Activated CD4-positive, alpha-beta T cell treated with anti-CD3 and anti-CD28 coated beads, Interleukin-2, amount 10 ng/mL, durations not matched to agents 24 days and 14 days (primary cell): Measurements from ENCODE around the gene BRD3. TPM values are rescaled to one million over a fixed set of nuclear protein-coding genes. Genes with fewer than 3 reads are reported as not detected.
A peak's percentile ranks its signal among the peaks of the same experiment; 100 is the strongest.
"Not testable (repeated sequence)": the region's sequence is repeated elsewhere in the genome, so short reads cannot be mapped to it uniquely, and the experiment has no call there.

ENCODE experiments used
- DNase-seq: peaks from one replicate; pipeline ENCODE4 v3.0.0; 2022
- H3K27ac Mint-ChIP-seq: one replicate; pipeline ENCODE4 v1.8.0; 2022; ENCODE audit warnings: mild to moderate bottlenecking, mixed read lengths
- H3K27me3 Mint-ChIP-seq: one replicate; pipeline ENCODE4 v1.8.0; 2022; ENCODE audit warnings: mixed read lengths
- H3K36me3 Mint-ChIP-seq: one replicate; pipeline ENCODE4 v1.8.0; 2022; ENCODE audit warnings: low read depth, mild to moderate bottlenecking, mixed read lengths
- H3K4me1 Mint-ChIP-seq: one replicate; pipeline ENCODE4 v1.8.0; 2021; ENCODE audit warnings: mixed read lengths
- H3K4me3 Mint-ChIP-seq: one replicate; pipeline ENCODE4 v1.8.0; 2022; ENCODE audit warnings: mild to moderate bottlenecking, moderate library complexity, mixed read lengths
- H3K9me3 Mint-ChIP-seq: one replicate; pipeline ENCODE4 v1.8.0; 2021; ENCODE audit warnings: mixed read lengths
- intact Hi-C: fragments of 100-400 bp; cut with micrococcal nuclease; formaldehyde crosslinking; loops from one replicate; pipeline ENCODE4 v1.15.1; 2023
- total RNA-seq: library from RNA; stranded (reverse); gene quantifications from 2 replicates; pipeline ENCODE4 v1.2.3, GENCODE V29; 2022

Gene BRD3
- total RNA-seq, 1 donor from 2014 or later = 32.3 TPM

DNA sequence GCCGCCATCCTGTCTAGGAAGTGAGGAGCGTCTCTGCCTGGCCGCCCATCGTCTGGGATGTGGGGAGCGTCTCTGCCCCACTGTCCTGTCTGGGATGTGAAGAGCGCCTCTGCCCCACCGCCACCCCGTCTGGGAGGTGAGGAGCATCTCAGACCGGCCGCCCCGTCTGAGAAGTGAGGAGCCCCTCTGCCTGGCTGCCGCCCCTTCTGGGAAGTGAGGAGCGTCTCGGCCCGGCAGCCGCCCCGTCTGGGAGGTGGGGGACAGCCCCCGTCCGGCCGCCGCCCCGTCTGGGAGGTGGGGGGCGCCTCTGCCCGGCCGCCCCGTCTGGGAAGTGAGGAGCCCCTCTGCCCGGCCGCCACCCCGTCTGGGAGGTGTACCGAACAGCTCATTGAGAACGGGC lies 7.9 kb upstream of the BRD3 start:
- H3K27ac Mint-ChIP-seq, DNase-seq, H3K4me1 Mint-ChIP-seq, intact Hi-C loops, H3K4me3 Mint-ChIP-seq, H3K36me3 Mint-ChIP-seq, H3K9me3 Mint-ChIP-seq: not testable (repeated sequence)
- H3K27me3 Mint-ChIP-seq = peaks cover 13% of the 10 kb centered on the region

DNA sequence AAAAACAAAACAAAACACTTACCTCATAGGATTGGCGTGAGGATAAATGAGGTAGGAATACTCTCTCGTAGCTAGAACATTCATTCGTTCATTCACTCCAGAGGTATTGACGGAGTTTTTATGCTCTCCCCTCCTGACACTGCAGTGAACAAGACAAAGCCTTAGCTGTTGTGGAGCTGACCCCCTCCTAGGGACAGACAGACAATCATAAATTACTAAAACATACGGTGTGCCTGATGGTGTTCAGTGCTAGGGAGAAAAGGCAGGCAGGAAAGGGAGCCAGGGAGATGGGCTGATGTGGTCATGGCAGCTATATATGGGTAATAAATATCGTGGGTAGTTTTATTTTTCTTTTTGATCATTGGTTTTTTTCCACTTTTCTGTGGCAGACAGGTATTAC lies 5.7 kb upstream of the BRD3 start:
- Mint-ChIP-seq H3K36me3 (no peaks in the 10 kb centered on the region), H3K27me3 (peaks cover 29% of the 10 kb centered on the region), H3K9me3 (no peaks in the 10 kb centered on the region), H3K4me3 (no peak overlapping the region), H3K4me1 (peaks cover 7% of the 10 kb centered on the region), H3K27ac (no peak overlapping the region)
- intact Hi-C loops = no loop called here
- DNase-seq = no peak

DNA sequence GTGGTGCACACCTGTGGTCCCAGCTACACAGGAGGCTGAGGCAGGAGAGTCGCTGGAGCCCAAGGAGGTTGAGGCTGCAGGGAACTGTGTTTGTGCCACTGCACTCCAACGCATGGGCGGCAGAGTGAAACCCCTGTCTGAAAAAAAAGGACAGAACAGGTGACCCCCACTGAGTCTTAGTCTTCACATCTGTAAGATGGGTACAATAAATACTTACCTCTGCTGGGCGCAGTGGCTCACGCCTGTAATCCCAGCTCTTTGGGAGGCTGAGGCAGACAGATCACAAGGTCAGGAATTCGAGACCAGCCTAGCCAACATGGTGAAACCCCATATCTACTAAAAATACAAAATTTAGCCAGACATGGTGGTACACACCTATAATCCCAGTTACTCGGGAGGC lies 4.9 kb upstream of the BRD3 start:
- H3K4me3 Mint-ChIP-seq, H3K36me3 Mint-ChIP-seq, H3K27ac Mint-ChIP-seq, H3K9me3 Mint-ChIP-seq, H3K4me1 Mint-ChIP-seq, DNase-seq, intact Hi-C loops: not testable (repeated sequence)
- H3K27me3 Mint-ChIP-seq = peaks cover 29% of the 10 kb centered on the region

DNA sequence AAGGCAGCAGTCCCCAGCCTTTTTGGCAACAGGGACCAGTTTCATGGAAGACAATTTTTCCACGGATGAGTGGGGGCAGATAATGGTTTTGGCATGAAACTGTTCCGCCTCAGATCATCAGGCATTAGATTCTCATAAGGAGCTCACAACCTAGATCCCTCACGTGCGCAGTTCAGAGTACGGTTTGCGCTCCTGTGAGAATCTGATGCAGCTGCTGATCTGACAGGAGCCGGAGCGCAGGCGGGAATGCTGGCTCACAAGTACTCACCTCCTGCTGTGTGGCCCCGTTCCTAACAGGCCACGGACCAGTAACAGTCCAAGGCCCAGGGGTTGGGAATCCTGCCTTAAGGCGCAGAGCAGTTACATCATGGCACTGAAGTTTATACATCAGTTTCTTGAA lies 3.3 kb upstream of the BRD3 start:
- H3K4me3 Mint-ChIP-seq = no peak overlapping the region
- no peaks in the 10 kb centered on the region for H3K36me3 Mint-ChIP-seq
- no peaks in the 10 kb centered on the region for H3K9me3 Mint-ChIP-seq
- peaks cover 12% of the 10 kb centered on the region for H3K4me1 Mint-ChIP-seq
- DNase-seq = no peak
- intact Hi-C loops = no loop called here
- no peak overlapping the region for H3K27ac Mint-ChIP-seq
- peaks cover 29% of the 10 kb centered on the region for H3K27me3 Mint-ChIP-seq

DNA sequence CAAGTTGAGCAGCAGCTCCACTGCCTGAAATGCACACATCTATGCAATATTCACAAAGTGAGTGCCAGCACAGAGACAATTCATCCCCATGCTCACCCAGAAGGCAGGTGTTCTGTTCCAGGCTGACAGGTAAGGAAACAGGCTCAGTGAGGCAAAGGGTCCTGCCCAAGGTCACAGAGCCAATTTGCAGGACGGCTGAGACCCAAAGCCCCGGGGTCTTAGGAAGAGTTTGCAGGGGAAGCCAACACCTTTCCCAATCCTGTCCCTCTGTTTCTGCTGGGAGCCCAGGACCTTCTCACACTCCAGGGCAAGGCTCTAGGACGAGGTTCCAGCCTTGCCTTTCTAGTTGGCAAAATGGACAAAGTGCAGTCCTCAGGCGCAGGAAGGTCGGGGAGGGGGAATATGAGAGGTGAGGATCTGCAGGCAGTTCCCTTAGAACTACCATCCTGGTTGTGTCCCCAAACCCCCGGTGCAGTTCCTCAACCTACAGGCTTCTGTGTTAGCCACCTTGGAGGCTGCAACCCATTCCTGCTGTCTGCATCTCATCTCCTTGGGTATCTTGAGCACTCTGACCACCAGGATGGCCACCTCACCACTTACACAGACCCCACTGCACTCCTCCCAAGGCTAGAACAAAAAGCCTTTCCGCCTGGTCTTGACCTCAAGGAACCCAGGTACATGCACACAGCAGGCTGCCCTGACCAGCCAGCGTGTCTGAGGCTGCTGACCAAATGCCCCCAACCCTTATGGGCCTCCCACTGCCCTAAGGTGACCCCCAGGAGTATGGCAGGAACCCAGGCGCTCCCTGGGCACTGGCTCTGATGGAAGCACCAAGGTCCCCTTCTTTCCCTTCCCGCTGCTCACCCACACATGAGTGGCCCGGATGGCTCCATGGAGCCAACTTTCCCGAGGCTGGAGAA lies 1.9 kb upstream of the BRD3 start:
- H3K27me3 Mint-ChIP-seq = peaks cover 29% of the 10 kb centered on the region
- no peaks in the 10 kb centered on the region for H3K9me3 Mint-ChIP-seq
- no peaks in the 10 kb centered on the region for H3K36me3 Mint-ChIP-seq
- no peak for DNase-seq
- intact Hi-C loops = loop anchor here (2.0 kb wide), 2 partner anchors 29 to 77 kb away; partner anchors contain the start of gene VAV2
- H3K27ac Mint-ChIP-seq = no peak overlapping the region
- H3K4me3 Mint-ChIP-seq = peak overlapping the region; percentile 85
- H3K4me1 Mint-ChIP-seq = peaks cover 22% of the 10 kb centered on the region

DNA sequence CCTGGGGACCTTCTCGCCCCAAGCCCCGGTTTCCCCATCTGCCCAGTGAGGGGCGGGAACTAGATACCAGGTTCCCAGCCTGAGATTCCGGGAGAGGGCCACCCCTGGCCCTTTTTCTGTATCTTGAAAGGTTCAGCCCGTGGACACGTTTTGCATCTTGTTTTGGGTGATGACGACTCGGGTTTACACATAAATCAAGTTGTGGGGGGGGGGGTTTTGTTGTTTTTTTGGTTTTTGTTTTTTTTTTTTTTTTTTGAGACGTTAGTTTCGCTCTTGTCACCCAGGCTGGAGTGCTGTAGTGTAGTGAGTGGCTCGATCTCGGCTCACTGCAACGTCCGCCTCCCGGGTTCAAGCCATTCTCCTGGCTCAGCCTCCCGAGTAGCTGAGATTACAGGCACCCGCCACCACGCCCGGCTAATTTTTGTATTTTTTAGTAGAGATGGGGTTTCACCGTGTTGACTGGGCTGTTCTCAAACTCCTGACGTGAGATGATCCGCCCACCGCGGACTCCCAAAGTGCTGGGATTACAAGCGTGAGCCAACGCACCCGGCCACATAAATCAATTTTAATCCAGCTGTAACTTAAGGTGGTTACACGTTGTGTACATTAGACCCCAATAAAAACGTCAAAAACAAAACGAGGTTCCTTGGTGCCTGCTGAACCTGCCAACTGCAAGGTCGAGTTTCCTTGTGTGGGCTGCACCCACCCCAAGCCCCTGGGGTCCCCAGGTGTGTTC lies 1.1 kb upstream of the BRD3 start:
- DNase-seq = no peak
- Mint-ChIP-seq H3K36me3 (no peaks in the 10 kb centered on the region), H3K9me3 (no peaks in the 10 kb centered on the region), H3K27ac (peak overlapping the region; percentile 87), H3K27me3 (peaks cover 27% of the 10 kb centered on the region), H3K4me1 (peaks cover 22% of the 10 kb centered on the region), H3K4me3 (peak overlapping the region; percentile 85)
- intact Hi-C loops = loop anchor here (1.0 to 2.0 kb wide), 4 partner anchors 30 to 76 kb away; partner anchors contain the start of genes BRD3OS and VAV2

DNA sequence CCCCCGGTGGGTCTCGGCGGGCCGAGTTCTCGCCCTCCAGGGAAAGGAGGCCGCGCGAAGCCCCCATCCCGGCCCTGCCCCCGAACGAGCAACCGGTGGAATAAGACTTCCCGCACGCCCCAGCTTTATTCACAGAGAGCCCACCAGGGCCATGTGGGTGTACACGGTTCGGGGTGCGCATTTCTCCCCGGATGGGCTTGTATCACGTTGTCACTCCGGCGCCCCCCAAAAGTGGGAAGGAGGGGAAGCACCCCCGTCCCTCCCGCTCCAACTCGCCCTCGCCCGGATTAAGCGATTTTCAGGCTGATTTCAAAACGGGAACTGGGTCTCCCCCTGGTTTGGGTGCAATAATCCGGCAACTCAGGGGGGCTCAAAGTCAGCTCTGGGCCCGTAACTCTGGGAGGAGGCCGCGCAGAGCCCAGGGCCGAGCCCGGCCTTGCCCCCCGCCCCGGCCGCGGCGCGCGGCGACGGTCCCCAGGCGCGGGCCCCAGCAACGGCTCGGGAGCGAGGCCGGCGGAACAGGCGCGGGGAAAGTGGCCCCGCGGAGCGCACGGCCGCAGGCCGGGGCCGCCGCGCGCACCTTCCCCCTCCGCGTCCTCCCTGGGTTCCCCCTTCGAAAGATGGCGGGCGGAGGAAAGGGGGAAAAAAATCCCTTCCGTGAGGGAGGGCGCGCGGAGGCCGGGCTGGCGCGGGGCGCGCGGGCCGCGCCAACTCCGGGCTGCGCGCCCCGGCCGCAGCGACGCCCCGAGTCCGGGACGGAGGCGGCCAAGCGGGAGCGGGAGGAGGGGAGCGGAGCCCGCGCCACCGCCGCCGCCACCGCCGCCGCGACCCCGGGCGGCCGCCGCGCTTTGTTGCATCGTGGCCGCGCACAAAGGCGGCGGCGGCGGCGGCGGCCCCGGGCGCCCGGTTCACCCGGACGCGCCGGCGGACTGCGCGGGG lies 644 bp downstream of the BRD3 start:
- Mint-ChIP-seq H3K9me3 (no peaks in the 10 kb centered on the region), H3K4me1 (peaks cover 24% of the 10 kb centered on the region), H3K27ac (peak overlapping the region; percentile 98), H3K36me3 (peaks cover 2% of the 10 kb centered on the region), H3K27me3 (peaks cover 22% of the 10 kb centered on the region), H3K4me3 (peak overlapping the region; percentile 95)
- peak; percentile 86 for DNase-seq
- intact Hi-C loops = no loop called here

DNA sequence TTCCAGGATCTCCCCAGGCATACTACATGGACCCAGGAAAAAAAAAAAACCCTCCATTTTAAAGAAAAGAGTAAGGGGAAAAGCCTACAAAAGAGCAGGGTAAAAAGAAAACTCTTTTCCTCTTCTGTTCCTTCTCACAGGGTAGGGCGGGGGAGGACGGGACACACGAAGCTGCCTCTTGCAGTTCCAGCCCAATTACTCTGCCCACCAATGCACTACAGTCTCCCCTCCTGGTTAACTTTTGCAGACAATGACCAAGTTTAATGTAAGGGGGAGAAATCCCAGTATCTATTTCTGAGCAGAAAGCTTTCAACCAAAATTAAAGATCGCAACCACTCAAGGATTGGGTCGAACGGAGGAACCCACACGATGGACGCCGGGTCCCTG lies 1.3 kb downstream of the BRD3 start:
- Mint-ChIP-seq H3K36me3 (peaks cover 2% of the 10 kb centered on the region), H3K27me3 (peaks cover 21% of the 10 kb centered on the region), H3K4me1 (peaks cover 24% of the 10 kb centered on the region), H3K4me3 (peak overlapping the region; percentile 95), H3K27ac (peak overlapping the region; percentile 98), H3K9me3 (no peaks in the 10 kb centered on the region)
- intact Hi-C loops = no loop called here
- DNase-seq = no peak

DNA sequence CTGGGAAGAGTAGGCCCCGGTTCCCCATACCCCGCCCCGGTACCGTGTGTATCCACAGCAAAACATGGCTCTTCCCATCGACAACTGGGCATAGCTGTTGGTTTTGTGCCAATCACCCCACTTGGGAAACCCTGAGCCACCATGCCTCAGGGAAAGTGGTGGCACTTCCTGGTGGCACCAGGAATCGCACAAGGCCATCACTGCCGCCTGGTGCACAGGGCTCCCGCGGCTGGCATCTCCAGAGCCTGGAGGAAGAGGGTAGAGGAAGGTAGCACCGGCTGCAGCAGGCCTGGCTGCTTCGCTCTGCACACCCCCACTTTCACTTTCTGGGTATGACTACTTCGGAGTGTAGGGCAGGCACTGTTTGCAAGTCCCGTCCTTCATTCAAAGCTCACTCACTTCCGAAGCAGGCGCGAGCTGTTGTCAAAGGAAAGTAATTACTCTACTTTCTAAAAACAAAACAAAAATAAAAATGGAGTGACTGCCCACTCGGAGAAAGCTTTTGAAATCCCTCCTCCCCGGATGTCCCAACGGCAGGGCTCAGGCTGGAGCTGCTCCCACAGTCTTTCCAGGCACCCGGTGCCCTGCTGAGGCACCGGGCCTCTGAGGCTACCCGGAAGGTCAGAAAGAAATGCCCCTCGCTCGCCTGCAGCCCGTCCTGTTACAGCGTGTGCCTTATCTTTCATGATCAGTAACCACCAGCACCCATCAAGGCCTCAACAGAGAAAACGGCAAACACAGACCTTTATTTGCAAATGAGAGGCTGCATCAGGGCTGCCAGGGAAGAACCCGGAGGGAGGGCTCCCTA lies 2.0 kb downstream of the BRD3 start:
- peaks cover 17% of the 10 kb centered on the region for H3K27me3 Mint-ChIP-seq
- peaks cover 26% of the 10 kb centered on the region for H3K4me1 Mint-ChIP-seq
- no peaks in the 10 kb centered on the region for H3K9me3 Mint-ChIP-seq
- H3K27ac Mint-ChIP-seq = peak overlapping the region; percentile 98
- peak overlapping the region; percentile 95 for H3K4me3 Mint-ChIP-seq
- intact Hi-C loops = no loop called here
- DNase-seq = peak; percentile 91
- H3K36me3 Mint-ChIP-seq = peaks cover 2% of the 10 kb centered on the region

DNA sequence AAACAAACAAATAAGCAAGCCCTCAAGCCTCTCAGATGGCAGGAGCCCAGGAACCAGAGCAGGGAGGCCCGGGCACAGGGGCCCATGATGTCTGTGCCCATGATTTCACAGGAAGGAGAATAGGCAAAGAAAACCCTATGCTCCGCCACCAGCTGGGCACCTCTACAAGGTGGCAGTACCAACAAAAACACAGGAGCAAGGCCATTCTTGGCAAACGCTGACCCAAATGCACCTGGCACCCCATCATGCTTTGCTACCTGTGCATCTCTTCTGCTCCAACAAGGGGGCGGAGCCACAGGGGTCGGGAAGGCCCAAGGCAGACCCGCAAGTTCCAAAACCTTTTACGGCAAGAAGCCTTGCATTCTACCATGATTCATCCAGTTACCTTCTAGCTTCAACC lies 3.1 kb downstream of the BRD3 start:
- peaks cover 8% of the 10 kb centered on the region for H3K27me3 Mint-ChIP-seq
- H3K9me3 Mint-ChIP-seq = no peaks in the 10 kb centered on the region
- DNase-seq = no peak
- H3K4me3 Mint-ChIP-seq = no peak overlapping the region
- H3K4me1 Mint-ChIP-seq = peaks cover 32% of the 10 kb centered on the region
- no peak overlapping the region for H3K27ac Mint-ChIP-seq
- intact Hi-C loops = no loop called here
- H3K36me3 Mint-ChIP-seq = peaks cover 2% of the 10 kb centered on the region

DNA sequence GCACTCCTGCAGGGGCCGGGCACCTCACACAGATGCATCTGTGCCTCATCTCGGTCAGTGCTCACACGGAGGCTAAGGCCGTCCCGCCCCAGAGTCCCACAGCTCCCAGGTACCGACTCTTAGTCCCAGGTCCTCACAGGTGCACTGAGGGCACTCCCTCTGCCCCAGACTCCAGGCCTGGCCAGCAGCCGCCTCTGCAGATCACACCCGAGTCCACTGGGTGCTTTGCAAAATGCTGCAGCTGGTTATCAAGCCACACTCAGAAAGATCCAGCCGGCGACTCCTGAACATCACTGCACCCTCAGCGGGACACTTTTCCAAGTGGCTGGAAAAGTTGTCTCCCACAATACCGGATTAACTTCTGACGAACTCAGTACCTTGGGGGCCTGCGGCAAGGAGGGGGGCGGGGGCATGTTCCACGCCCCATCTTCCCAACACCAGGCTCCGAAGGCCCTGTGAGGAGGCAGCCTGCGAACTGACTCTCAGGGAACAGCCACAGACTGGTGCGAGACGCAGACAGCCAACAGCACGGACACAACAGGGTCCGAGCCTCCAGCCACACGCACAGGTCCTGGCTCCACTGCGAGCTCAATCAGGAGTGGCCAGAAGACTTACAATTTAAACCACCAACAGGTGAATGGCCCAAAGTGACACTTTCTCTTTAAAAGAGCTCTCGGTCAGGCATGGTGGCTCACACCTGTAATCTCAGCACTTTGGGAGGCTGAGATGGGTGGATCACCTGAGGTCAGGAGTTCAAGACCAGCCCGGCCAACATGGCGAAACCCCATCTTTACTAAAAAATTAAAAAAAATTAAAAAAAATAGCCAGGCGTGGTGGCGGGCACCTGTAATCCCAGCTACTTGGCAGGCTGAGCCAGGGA lies 4.0 kb downstream of the BRD3 start:
- no peak for DNase-seq
- peaks cover 2% of the 10 kb centered on the region for H3K36me3 Mint-ChIP-seq
- H3K4me3 Mint-ChIP-seq = no peak overlapping the region
- H3K27ac Mint-ChIP-seq = no peak overlapping the region
- H3K4me1 Mint-ChIP-seq = peaks cover 27% of the 10 kb centered on the region
- peaks cover 2% of the 10 kb centered on the region for H3K27me3 Mint-ChIP-seq
- intact Hi-C loops = no loop called here
- H3K9me3 Mint-ChIP-seq = no peaks in the 10 kb centered on the region

DNA sequence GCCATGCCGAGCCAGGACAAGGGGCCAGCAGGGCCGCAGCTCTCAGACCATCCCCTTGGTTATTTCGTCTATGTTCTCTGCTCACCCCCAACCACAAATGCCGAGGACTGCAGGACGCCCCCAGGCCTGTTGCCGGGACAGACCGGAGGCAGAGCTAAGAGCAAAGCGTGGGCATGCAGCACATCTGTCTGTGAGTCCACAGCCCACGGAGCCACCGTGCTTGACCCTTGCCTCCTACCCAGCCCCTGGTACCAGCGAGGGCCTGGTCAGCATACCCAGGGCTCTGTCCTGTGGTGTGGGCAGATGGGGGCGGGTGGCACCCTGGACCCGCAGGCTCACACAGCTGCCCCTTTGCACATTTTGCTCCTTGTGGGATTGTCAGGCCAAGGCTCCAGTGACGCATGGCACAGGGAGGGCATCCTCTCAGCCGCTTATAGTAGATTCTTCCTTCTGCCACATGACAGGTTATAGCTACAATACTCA lies 4.7 kb downstream of the BRD3 start:
- no peak overlapping the region for H3K4me3 Mint-ChIP-seq
- peaks cover 2% of the 10 kb centered on the region for H3K36me3 Mint-ChIP-seq
- H3K27ac Mint-ChIP-seq = no peak overlapping the region
- H3K9me3 Mint-ChIP-seq = no peaks in the 10 kb centered on the region
- intact Hi-C loops = no loop called here
- no peak for DNase-seq
- no peaks in the 10 kb centered on the region for H3K27me3 Mint-ChIP-seq
- peaks cover 25% of the 10 kb centered on the region for H3K4me1 Mint-ChIP-seq
